Right ventricle myocardium superior (tissue), 1 donor: ENCODE measurements around the gene RASL10A. TPM values are rescaled to one million over a fixed set of nuclear protein-coding genes. Genes with fewer than 3 reads are reported as not detected.
A peak's percentile ranks its signal among the peaks of the same experiment; 100 is the strongest.

Source experiments
- ATAC-seq: fragments of 200-7000 bp; cut with Tn5 transposase; one replicate; pipeline ENCODE4 v1.9.1; 2020; ENCODE audit warnings: mild to moderate bottlenecking; ENCODE audit not compliant: poor library complexity
- DNase-seq: peaks from one replicate; pipeline ENCODE4 v3.0.0-alpha.2; 2020
- intact Hi-C: fragments of 100-400 bp; cut with DNase I; formaldehyde crosslinking; loops from one replicate; pipeline ENCODE4 v1.11.2; 2022
- total RNA-seq: library from RNA; stranded (reverse); fragmentation: NEBNext Ultra II Directional; extraction: Animal tissue kit (Norgen Biotek cat#: 25700); gene quantifications from one replicate; pipeline ENCODE4 v1.2.1, GENCODE V29; 2021
- donor health status: DM: no; HTN: yes; CAD: no; lungs with severe emphysema.

The RASL10A gene
- total RNA-seq, 1 donor from 2014 or later, result 1.3 TPM

GRCh38 chr22:29328055-29328454, 12.6 kb upstream of the RASL10A start:
- intact Hi-C loops, result no loop called here
- ATAC-seq (no peak), DNase-seq (peak; percentile 36)

GRCh38 chr22:29327089-29327764, 11.7 kb upstream of the RASL10A start:
- ATAC-seq, result no peak
- intact Hi-C loops, result no loop called here
- DNase-seq, result peak; percentile 29

GRCh38 chr22:29326481-29326880, 11.0 kb upstream of the RASL10A start:
- DNase-seq (peak; percentile 16), ATAC-seq (no peak)
- intact Hi-C loops, result no loop called here

- ATAC-seq (no peak), DNase-seq (peak; percentile 32)
- intact Hi-C loops, result no loop called here
These were observed 10.4 kb upstream of the RASL10A start for GRCh38 chr22:29325785-29326315.

DNA sequence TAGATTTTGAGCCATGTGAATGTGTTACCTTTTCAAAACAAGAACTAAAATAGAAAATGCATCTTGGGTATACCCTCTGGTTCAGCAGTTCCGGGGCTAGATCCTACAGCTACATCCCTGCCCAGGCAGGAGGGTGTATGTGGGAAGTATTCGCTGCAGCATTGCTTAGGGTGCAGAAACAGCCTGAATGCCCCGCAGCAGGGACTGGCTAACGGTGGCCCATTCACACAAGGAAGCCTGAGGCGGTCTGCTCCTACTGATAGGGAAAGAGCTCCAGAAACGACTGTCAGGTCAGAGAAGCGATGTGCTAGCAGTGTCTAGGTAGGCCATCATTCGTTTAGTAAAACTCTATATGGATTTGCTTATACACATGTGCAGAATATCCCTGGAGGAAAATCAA, 9.9 kb upstream of the RASL10A start:
- DNase-seq (peak; percentile 6), ATAC-seq (no peak)
- intact Hi-C loops, result no loop called here

DNA sequence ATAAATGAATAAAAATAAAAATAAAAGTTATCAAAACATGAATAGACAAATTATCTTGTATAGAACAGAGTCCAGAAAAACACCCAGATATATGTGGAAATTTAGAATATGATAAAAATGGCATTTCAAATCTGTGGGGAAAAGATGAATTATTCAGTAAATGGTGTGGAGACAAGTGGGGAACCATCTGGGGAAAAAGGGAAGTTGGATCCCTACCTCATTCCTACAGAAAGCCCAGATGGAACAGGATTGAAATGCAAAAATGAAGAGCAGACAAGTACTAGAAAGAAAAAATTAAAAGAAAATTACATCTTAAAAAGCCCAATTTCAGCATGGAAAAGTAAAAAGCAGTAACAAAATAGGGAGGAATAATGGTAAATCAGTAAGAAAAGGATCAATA, 8.1 kb upstream of the RASL10A start:
- no peak for DNase-seq
- no peak for ATAC-seq
- intact Hi-C loops, result no loop called here

DNA sequence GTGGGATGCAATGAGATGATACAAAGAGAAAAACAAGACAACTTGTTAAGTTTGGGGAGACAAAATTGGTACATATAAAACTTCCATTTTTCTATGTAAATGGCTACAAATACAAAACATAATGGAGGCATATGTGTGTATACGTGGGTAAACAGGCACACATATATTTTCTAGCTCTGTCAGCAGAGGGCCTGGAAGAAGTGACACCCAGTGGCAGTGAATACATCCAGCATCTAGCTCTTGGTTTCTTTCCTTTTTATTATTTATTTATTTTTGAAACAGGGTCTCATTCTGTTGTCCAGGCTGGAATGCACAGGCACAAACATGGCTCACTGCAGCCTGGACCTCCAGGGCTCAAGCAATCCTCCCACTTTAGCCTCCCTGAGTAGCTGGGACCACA, 5.0 kb upstream of the RASL10A start:
- intact Hi-C loops, result no loop called here
- ATAC-seq, result no peak

GRCh38 chr22:29319072-29319471, 3.6 kb upstream of the RASL10A start:
- intact Hi-C loops, result no loop called here
- DNase-seq (no peak), ATAC-seq (no peak)

More for the DNA sequence above, 5.0 kb upstream of the RASL10A start:
- no peak for DNase-seq

DNA sequence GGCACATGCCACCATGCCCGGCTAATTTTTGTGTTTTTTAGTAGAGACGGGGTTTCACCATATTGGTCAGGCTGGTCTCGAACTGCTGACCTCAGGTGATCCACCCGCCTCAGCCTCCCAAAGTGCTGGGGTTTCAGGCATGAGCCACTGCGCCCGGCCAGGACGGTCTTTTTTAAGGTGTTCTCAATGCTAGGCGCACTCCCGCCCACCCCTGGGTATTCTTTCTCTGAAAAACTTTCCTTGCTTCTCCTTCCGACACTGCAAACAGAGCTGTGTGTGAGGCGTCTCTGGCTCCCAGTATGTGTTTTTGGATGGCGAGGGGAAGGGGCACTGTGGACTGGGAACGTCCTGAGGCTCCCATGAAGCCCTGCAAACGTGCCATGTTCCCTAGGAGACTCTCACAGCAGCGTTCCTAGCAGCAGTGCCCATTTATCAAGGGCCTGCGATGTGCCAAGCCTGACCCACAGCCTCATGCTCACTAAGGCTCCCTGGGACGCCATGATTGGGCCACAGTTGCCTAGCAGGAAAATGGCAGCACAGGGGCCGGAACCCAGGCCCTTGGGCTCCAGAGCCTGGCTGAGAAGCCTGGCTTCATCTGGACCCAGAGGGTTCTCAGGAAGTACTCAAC, 2.4 kb upstream of the RASL10A start:
- DNase-seq (no peak), ATAC-seq (no peak)
- intact Hi-C loops, result no loop called here

GRCh38 chr22:29316141-29316828, 788 bp upstream of the RASL10A start:
- DNase-seq, result peak; percentile 10
- intact Hi-C loops, result no loop called here
- no peak for ATAC-seq

GRCh38 chr22:29314537-29315285, 786 bp downstream of the RASL10A start:
- ATAC-seq (no peak), DNase-seq (no peak)
- intact Hi-C loops, result no loop called here

DNA sequence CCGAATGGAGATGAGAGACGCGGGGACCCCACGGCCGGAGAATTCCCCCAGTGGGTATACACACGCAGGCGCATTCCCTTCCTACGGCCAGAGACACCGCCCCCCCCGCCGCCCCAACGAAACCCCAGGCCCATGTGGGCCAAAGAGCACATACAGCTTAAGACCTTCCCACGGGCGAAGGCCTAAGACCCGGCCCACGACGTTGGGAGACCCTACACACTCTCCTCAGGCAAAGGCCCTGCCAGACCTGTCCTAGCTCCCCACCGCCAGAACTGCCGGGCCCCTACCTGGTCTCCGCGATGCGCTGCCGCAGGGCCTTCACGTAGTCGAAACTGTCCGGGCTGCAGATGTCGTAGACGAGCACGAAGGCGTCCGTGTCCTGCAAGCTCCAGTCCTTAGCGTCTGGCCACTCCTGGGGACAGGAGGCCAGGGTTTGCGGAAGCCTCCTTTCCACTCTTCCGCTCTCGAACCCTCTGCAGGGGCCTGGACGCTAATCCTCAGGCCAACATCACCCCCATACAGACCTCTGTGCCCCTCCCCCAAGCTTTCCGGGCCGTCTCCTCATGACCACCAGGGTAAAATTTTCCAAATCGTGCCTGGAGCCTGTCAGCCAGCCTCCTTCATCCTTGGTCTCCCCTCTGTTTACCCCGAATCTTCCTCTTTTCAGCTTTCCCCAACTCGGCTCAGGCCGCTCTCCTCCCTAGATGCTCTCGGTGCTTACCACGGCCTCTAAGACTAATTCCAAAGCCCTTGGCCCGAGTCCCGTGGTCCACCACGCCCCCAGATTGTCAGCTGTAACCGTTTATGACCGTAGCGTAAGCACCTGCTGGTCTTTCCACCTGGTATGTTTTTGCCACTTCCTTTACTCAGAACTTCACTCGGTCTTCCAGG, 1.7 kb downstream of the RASL10A start:
- DNase-seq (no peak), ATAC-seq (no peak)
- intact Hi-C loops, result no loop called here

GRCh38 chr22:29313126-29313575, 2.3 kb downstream of the RASL10A start:
- DNase-seq (no peak), ATAC-seq (peak; percentile 3)
- intact Hi-C loops, result no loop called here

- intact Hi-C loops, result no loop called here
- DNase-seq, result no peak
- no peak for ATAC-seq
These were observed 3.0 kb downstream of the RASL10A start for GRCh38 chr22:29312218-29313125.

- DNase-seq (no peak), ATAC-seq (no peak)
- intact Hi-C loops, result no loop called here
These were observed 3.9 kb downstream of the RASL10A start for GRCh38 chr22:29311464-29312217.

GRCh38 chr22:29310863-29311339, 4.6 kb downstream of the RASL10A start:
- intact Hi-C loops, result no loop called here
- DNase-seq (peak; percentile 97), ATAC-seq (peak; percentile 61)
